NT2/D1 (cell line): ENCODE measurements around the gene SFRP2.

ENCODE experiments used
- DNase-seq: peaks from one replicate; pipeline ENCODE4 v3.0.0-alpha.2; 2011; ENCODE audit warnings: low read depth, low spot score
- H3K27me3 ChIP-seq: 2 replicates; pipeline ENCODE4 v1.6.0; 2011; ENCODE audit warnings: mild to moderate bottlenecking; ENCODE audit not compliant: insufficient read length, insufficient read depth
- H3K36me3 ChIP-seq: 2 replicates; pipeline ENCODE4 v1.6.1; 2011; ENCODE audit warnings: mild to moderate bottlenecking, low read length, mixed read lengths; ENCODE audit not compliant: insufficient read depth, insufficient read length
- H3K4me1 ChIP-seq: 2 replicates; pipeline ENCODE4 v1.5.1; 2011; ENCODE audit not compliant: insufficient read depth, insufficient read length
- H3K4me3 ChIP-seq: 2 replicates; pipeline ENCODE4 v1.5.1; 2011; ENCODE audit warnings: low read depth; ENCODE audit not compliant: insufficient read length
- H3K9ac ChIP-seq: 2 replicates; pipeline ENCODE4 v1.6.0; 2011; ENCODE audit warnings: low read depth; ENCODE audit not compliant: insufficient read length
- H3K9me3 ChIP-seq: 2 replicates; pipeline ENCODE4 v1.5.1; 2011; ENCODE audit warnings: mild to moderate bottlenecking, low read length; ENCODE audit not compliant: insufficient read depth
- SUZ12 ChIP-seq: IDR thresholded peaks from 2 replicates; pipeline ENCODE4 v1.6.1; 2011; ENCODE audit not compliant: insufficient read length, insufficient read depth; ENCODE audit errors: extremely low read depth
- YY1 ChIP-seq: IDR thresholded peaks from 2 replicates; pipeline ENCODE4 v1.6.1; 2011; ENCODE audit not compliant: insufficient read length, insufficient read depth
- ZNF274 ChIP-seq: IDR thresholded peaks from 2 replicates; pipeline ENCODE4 v1.6.1; 2011; ENCODE audit warnings: mild to moderate bottlenecking, low read depth, low read length

SFRP2 gene

GRCh38 chr4:153741541-153741940 is 47.3 kb downstream of the SFRP2 start:
- TF ChIP-seq YY1 (no peak), SUZ12 (no peak), ZNF274 (no peak)
- no peak for DNase-seq
- Histone ChIP-seq H3K4me1 (no peaks in the 10 kb centered on the region), H3K36me3 (peaks cover 14% of the 10 kb centered on the region), H3K27me3 (no peaks in the 10 kb centered on the region), H3K4me3 (no peak overlapping the region), H3K9ac (no peak overlapping the region), H3K9me3 (peaks cover 12% of the 10 kb centered on the region; the same call in 1 of the 2 replicates)

- Histone ChIP-seq H3K36me3 (no peaks in the 10 kb centered on the region), H3K27me3 (no peaks in the 10 kb centered on the region), H3K9ac (no peak overlapping the region), H3K9me3 (peaks cover 8% of the 10 kb centered on the region; the same call in 1 of the 2 replicates), H3K4me1 (no peaks in the 10 kb centered on the region), H3K4me3 (no peak overlapping the region)
- no peak for DNase-seq
- TF ChIP-seq YY1 (no peak), SUZ12 (no peak), ZNF274 (no peak)
These were observed 52.9 kb downstream of the SFRP2 start for GRCh38 chr4:153735906-153736461.

- TF ChIP-seq YY1 (no peak), ZNF274 (no peak), SUZ12 (no peak)
- no peak for DNase-seq
- no peak overlapping the region for H3K9ac ChIP-seq
These were observed 55.0 kb downstream of the SFRP2 start for GRCh38 chr4:153733751-153734448.

GRCh38 chr4:153731239-153731638 is 57.6 kb downstream of the SFRP2 start:
- no peaks in the 10 kb centered on the region for H3K36me3 ChIP-seq
- no peak overlapping the region for H3K9ac ChIP-seq
- no peaks in the 10 kb centered on the region for H3K27me3 ChIP-seq
- TF ChIP-seq SUZ12 (no peak), ZNF274 (no peak), YY1 (no peak)
- H3K9me3 ChIP-seq, result no peaks in the 10 kb centered on the region
- H3K4me1 ChIP-seq, result no peaks in the 10 kb centered on the region
- H3K4me3 ChIP-seq, result no peak overlapping the region
- DNase-seq, result no peak

More at GRCh38 chr4:153733751-153734448, 55.0 kb downstream of the SFRP2 start:
- H3K36me3 ChIP-seq, result no peaks in the 10 kb centered on the region
- no peaks in the 10 kb centered on the region for H3K27me3 ChIP-seq
- H3K9me3 ChIP-seq, result no peaks in the 10 kb centered on the region
- no peaks in the 10 kb centered on the region for H3K4me1 ChIP-seq
- no peak overlapping the region for H3K4me3 ChIP-seq
